Parathyroid adenoma (tissue), 2 donors: ENCODE results near the gene EMC7.

Experiments used
- H2AFZ ChIP-seq: fragments of 300-600 bp; sonication (generic); one replicate; pipeline ENCODE4 v1.7.0; 2017; ENCODE audit warnings: antibody characterized with exemption, mild to moderate bottlenecking
- H3K27ac ChIP-seq: fragments of 300-600 bp; sonication (generic); one replicate; pipeline ENCODE4 v1.7.0; 2017
- H3K27me3 ChIP-seq: fragments of 300-600 bp; sonication (generic); one replicate; pipeline ENCODE4 v1.7.0; 2017; ENCODE audit warnings: low read length; ENCODE audit not compliant: control insufficient read depth, insufficient read depth
- H3K36me3 ChIP-seq: fragments of 300-600 bp; sonication (generic); one replicate; pipeline ENCODE4 v1.7.0; 2017; ENCODE audit warnings: low read length; ENCODE audit not compliant: control insufficient read depth, insufficient read depth
- H3K4me1 ChIP-seq: fragments of 300-600 bp; sonication (generic); one replicate; pipeline ENCODE4 v1.7.0; 2017; ENCODE audit warnings: control low read depth
- H3K4me2 ChIP-seq: fragments of 300-600 bp; sonication (generic); one replicate; pipeline ENCODE4 v1.7.0; 2017; ENCODE audit warnings: low read length
- H3K4me3 ChIP-seq: fragments of 300-600 bp; sonication (generic); one replicate; pipeline ENCODE4 v1.7.0; 2017; ENCODE audit warnings: low read depth, low read length
- H3K79me2 ChIP-seq: fragments of 300-600 bp; sonication (generic); one replicate; pipeline ENCODE4 v1.7.0; 2017; ENCODE audit warnings: control low read depth
- H3K9ac ChIP-seq: fragments of 300-600 bp; sonication (generic); one replicate; pipeline ENCODE4 v1.7.0; 2017; ENCODE audit warnings: mild to moderate bottlenecking
- H3K9me3 ChIP-seq: fragments of 300-600 bp; sonication (generic); one replicate; pipeline ENCODE4 v1.7.0; 2017; ENCODE audit warnings: low read length; ENCODE audit not compliant: control insufficient read depth
- CTCF ChIP-seq: fragments of 300-600 bp; sonication (generic); IDR thresholded peaks from one replicate; pipeline ENCODE4 v1.7.0; 2017; ENCODE audit warnings: antibody characterized with exemption, mild to moderate bottlenecking
- donor health status: primary hyperparathyroidism.

Gene EMC7

GRCh38 chr15:34076785-34077184 lies 24.9 kb downstream of the EMC7 start:
- Histone ChIP-seq H3K36me3 (no peaks in the 10 kb centered on the region), H3K4me3 (no peak overlapping the region)

GRCh38 chr15:34070003-34070402 lies 31.7 kb downstream of the EMC7 start:
- Histone ChIP-seq H3K27ac (no peak overlapping the region), H3K79me2 (no peaks in the 10 kb centered on the region), H3K27me3 (no peaks in the 10 kb centered on the region), H3K4me3 (no peak overlapping the region), H3K9me3 (no peaks in the 10 kb centered on the region), H3K9ac (no peak overlapping the region), H3K36me3 (no peaks in the 10 kb centered on the region), H3K4me2 (no peak overlapping the region), H2AFZ (no peak overlapping the region), H3K4me1 (no peaks in the 10 kb centered on the region)
- TF ChIP-seq CTCF = no peak

More at GRCh38 chr15:34076785-34077184, 24.9 kb downstream of the EMC7 start:
- Histone ChIP-seq H3K27me3 (no peaks in the 10 kb centered on the region), H3K9me3 (no peaks in the 10 kb centered on the region), H3K9ac (no peak overlapping the region), H3K27ac (no peak overlapping the region), H3K4me2 (no peak overlapping the region), H3K79me2 (no peaks in the 10 kb centered on the region), H2AFZ (no peak overlapping the region), H3K4me1 (no peaks in the 10 kb centered on the region)
- no peak for TF ChIP-seq CTCF

GRCh38 chr15:34065941-34066340 lies 35.7 kb downstream of the EMC7 start:
- Histone ChIP-seq H3K4me2 (no peak overlapping the region), H3K9ac (no peak overlapping the region), H3K79me2 (no peaks in the 10 kb centered on the region), H3K27ac (no peak overlapping the region), H3K27me3 (no peaks in the 10 kb centered on the region), H3K4me3 (no peak overlapping the region), H3K9me3 (no peaks in the 10 kb centered on the region), H2AFZ (no peak overlapping the region), H3K36me3 (no peaks in the 10 kb centered on the region), H3K4me1 (no peaks in the 10 kb centered on the region)
- TF ChIP-seq CTCF = no peak

- H3K4me3 ChIP-seq = no peak overlapping the region
- TF ChIP-seq CTCF = no peak
- no peak overlapping the region for H3K4me2 ChIP-seq
- no peak overlapping the region for H2AFZ ChIP-seq
- no peaks in the 10 kb centered on the region for H3K4me1 ChIP-seq
- no peaks in the 10 kb centered on the region for H3K36me3 ChIP-seq
- H3K79me2 ChIP-seq = no peaks in the 10 kb centered on the region
- H3K9me3 ChIP-seq = no peaks in the 10 kb centered on the region
- H3K27me3 ChIP-seq = no peaks in the 10 kb centered on the region
- H3K9ac ChIP-seq = no peak overlapping the region
- H3K27ac ChIP-seq = no peak overlapping the region
Observed at GRCh38 chr15:34065261-34065660, 36.4 kb downstream of the EMC7 start.

GRCh38 chr15:34064438-34064837 lies 37.2 kb downstream of the EMC7 start:
- Histone ChIP-seq H2AFZ (no peak overlapping the region), H3K79me2 (no peaks in the 10 kb centered on the region), H3K27me3 (no peaks in the 10 kb centered on the region), H3K4me3 (no peak overlapping the region), H3K36me3 (no peaks in the 10 kb centered on the region), H3K4me2 (no peak overlapping the region), H3K9ac (no peak overlapping the region), H3K27ac (no peak overlapping the region), H3K9me3 (no peaks in the 10 kb centered on the region), H3K4me1 (no peaks in the 10 kb centered on the region)
- TF ChIP-seq CTCF = no peak
